HepG2 (cell line): ENCODE results near the gene WDR54. TPM values are rescaled to one million over a fixed set of nuclear protein-coding genes. Genes with fewer than 3 reads are reported as not detected.

Source experiments
- CBX2 ChIP-seq, 2 experiments: fragments of 200-600 bp in 1 of 2; sonication (generic); formaldehyde crosslinking in 1 of 2; IDR thresholded peaks; 2 replicates each; pipeline versions ENCODE4 v1.7.0 to v1.8.1; 2018 to 2022; ENCODE audit warnings: low read depth in 2 of 2, low read length in 1 of 2, mild to moderate bottlenecking in 1 of 2, missing genetic modification reagents in 1 of 2
- CHCHD3 ChIP-seq: sonication (generic); formaldehyde crosslinking; IDR thresholded peaks from 2 replicates; pipeline ENCODE4 v1.8.0; 2022; ENCODE audit warnings: mild to moderate bottlenecking, missing genetic modification reagents, moderate library complexity
- KDM5B ChIP-seq: sonication (generic); formaldehyde crosslinking; IDR thresholded peaks from 2 replicates; pipeline ENCODE4 v1.4.0; 2020; ENCODE audit warnings: missing genetic modification reagents, mild to moderate bottlenecking, borderline replicate concordance
- MTERF4 ChIP-seq: sonication (generic); formaldehyde crosslinking; IDR thresholded peaks from 2 replicates; pipeline ENCODE4 v1.8.0; 2023; ENCODE audit warnings: mild to moderate bottlenecking, missing genetic modification reagents
- PITX1 ChIP-seq: sonication (generic); formaldehyde crosslinking; IDR thresholded peaks from 2 replicates; pipeline ENCODE4 v1.5.1; 2020; ENCODE audit warnings: mild to moderate bottlenecking, missing genetic modification reagents
- RAD51 ChIP-seq: fragments of 450-650 bp; IDR thresholded peaks from 2 replicates; pipeline ENCODE4 v1.6.1; 2016; ENCODE audit warnings: borderline replicate concordance
- SP1 ChIP-seq, 2 experiments: fragments of 450-650 bp in 1 of 2; sonication (generic) in 1 of 2; formaldehyde crosslinking in 1 of 2; IDR thresholded peaks; 2 replicates each; pipeline versions ENCODE4 v1.4.0 to v1.6.1; 2016 to 2020; ENCODE audit warnings: missing genetic modification reagents in 1 of 2
- TEAD3 ChIP-seq: optimal IDR thresholded peaks from 2 replicates; pipeline ENCODE3; 2016; ENCODE audit warnings: borderline replicate concordance
- YEATS4 ChIP-seq: sonication (generic); formaldehyde crosslinking; IDR thresholded peaks from 2 replicates; pipeline ENCODE4 v1.4.0; 2020; ENCODE audit warnings: missing genetic modification reagents, borderline replicate concordance
- ZFP62 ChIP-seq: sonication (generic); formaldehyde crosslinking; IDR thresholded peaks from 2 replicates; pipeline ENCODE4 v1.4.0; 2020; ENCODE audit warnings: missing genetic modification reagents
- ZIK1 ChIP-seq: sonication (generic); formaldehyde crosslinking; IDR thresholded peaks from 2 replicates; pipeline ENCODE4 v1.5.0; 2020; ENCODE audit warnings: mild to moderate bottlenecking, low read depth, missing genetic modification reagents, borderline replicate concordance
- ZKSCAN5 ChIP-seq: sonication (generic); formaldehyde crosslinking; IDR thresholded peaks from 2 replicates; pipeline ENCODE4 v1.5.1; 2020; ENCODE audit warnings: mild to moderate bottlenecking, missing genetic modification reagents
- ZNF160 ChIP-seq: sonication (generic); formaldehyde crosslinking; IDR thresholded peaks from 2 replicates; pipeline ENCODE4 v1.8.0; 2022; ENCODE audit warnings: mild to moderate bottlenecking, inconsistent platforms, missing genetic modification reagents
- ZNF318 ChIP-seq: sonication (generic); formaldehyde crosslinking; IDR thresholded peaks from 2 replicates; pipeline ENCODE4 v1.4.0; 2020; ENCODE audit warnings: mild to moderate bottlenecking, missing genetic modification reagents
- ZNF382 ChIP-seq: sonication (generic); formaldehyde crosslinking; IDR thresholded peaks from 2 replicates; pipeline ENCODE4 v1.5.0; 2020; ENCODE audit warnings: missing genetic modification reagents, mild to moderate bottlenecking, borderline replicate concordance
- ZNF546 ChIP-seq: sonication (generic); formaldehyde crosslinking; conservative IDR thresholded peaks from 2 replicates; pipeline ENCODE4 v1.8.1; 2023; ENCODE audit warnings: mild to moderate bottlenecking, missing genetic modification reagents
- ZNF576 ChIP-seq: sonication (generic); formaldehyde crosslinking; IDR thresholded peaks from 2 replicates; pipeline ENCODE4 v1.4.0; 2020; ENCODE audit warnings: mild to moderate bottlenecking, missing genetic modification reagents
- ZNF678 ChIP-seq: sonication (generic); formaldehyde crosslinking; IDR thresholded peaks from 2 replicates; pipeline ENCODE4 v1.4.0; 2020; ENCODE audit warnings: mild to moderate bottlenecking, missing genetic modification reagents
- polyA plus RNA-seq, 8 experiments: library from polyadenylated mRNA; depleted of rRNA in 3 of 8; stranded (reverse) in 7 of 8; unstranded in 1 of 8; fragments of >200 nt; fragmentation: Illumina TruSeq in 4 of 8; extraction: Trizol in 4 of 8; gene quantifications; 2 replicates each; pipeline versions ENCODE4 v1.2.1 to v1.2.3, GENCODE V29; 2011 to 2016; ENCODE audit warnings: low read depth in 4 of 8, missing spikeins in 1 of 8, mixed read lengths in 1 of 8; ENCODE audit not compliant: insufficient read depth in 1 of 8
- total RNA-seq, 5 experiments: library from RNA; depleted of rRNA; stranded (reverse); fragments of >200 nt; fragmentation: Illumina TruSeq; extraction: Trizol; gene quantifications; 2 replicates each; pipeline ENCODE4 v1.2.3, GENCODE V29; 2016; ENCODE audit warnings: low read depth in 1 of 5
- TF ChIP-seq, protein P1 (sequence below): sonication (generic); formaldehyde crosslinking; IDR thresholded peaks from 2 replicates; pipeline ENCODE4 v1.5.0; 2020; ENCODE audit warnings: missing genetic modification reagents

The WDR54 gene
- total and polyA plus RNA-seq, 2 of the 13 experiments (the other 11 are each of a cell fraction or from before 2014, with no cell fraction given), result 2.0 to 17.3 TPM

GRCh38 chr2:74447230-74447999, 25.9 kb downstream of the WDR54 start (continued):
- TF ChIP-seq ZNF318 (CRISPR knock-in tag) (no peak), KDM5B (no peak), PITX1 (CRISPR knock-in tag) (peak; percentile 66), RAD51 (no peak), SP1 (IDR thresholded peaks at IDR 0.05) (no peak), SP1 (CRISPR knock-in tag; IDR thresholded peaks at IDR 0.05) (no peak), ZFP62 (CRISPR knock-in tag) (no peak), ZNF678 (CRISPR knock-in tag) (no peak), ZNF382 (CRISPR knock-in tag) (no peak), ZKSCAN5 (CRISPR knock-in tag) (no peak), ZNF160 (CRISPR knock-in tag) (no peak), MTERF4 (CRISPR knock-in tag) (0 out of 2 replicates have a peak, but pooled peaks have one; percentile 7), YEATS4 (CRISPR knock-in tag) (no peak), CHCHD3 (CRISPR knock-in tag) (no peak), TEAD3 (CRISPR knock-in tag) (peak; percentile 83), CBX2 (IDR thresholded peaks at IDR 0.05; ENCODE audit: low read depth, low read length) (no peak), CBX2 (CRISPR knock-in tag; IDR thresholded peaks at IDR 0.05; ENCODE audit: low read depth) (no peak), ZNF546 (no peak), ZNF576 (CRISPR knock-in tag) (no peak), ZIK1 (CRISPR knock-in tag) (0 out of 2 replicates have a peak, but pooled peaks have one; percentile 59)
- TF ChIP-seq, protein P1, sequence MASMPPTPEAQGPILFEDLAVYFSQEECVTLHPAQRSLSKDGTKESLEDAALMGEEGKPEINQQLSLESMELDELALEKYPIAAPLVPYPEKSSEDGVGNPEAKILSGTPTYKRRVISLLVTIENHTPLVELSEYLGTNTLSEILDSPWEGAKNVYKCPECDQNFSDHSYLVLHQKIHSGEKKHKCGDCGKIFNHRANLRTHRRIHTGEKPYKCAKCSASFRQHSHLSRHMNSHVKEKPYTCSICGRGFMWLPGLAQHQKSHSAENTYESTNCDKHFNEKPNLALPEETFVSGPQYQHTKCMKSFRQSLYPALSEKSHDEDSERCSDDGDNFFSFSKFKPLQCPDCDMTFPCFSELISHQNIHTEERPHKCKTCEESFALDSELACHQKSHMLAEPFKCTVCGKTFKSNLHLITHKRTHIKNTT (CRISPR knock-in tag), result no peak
